ENCODE data around the gene NAV3. TPM values are rescaled to one million over a fixed set of nuclear protein-coding genes. Genes with fewer than 3 reads are reported as not detected.

Gene NAV3
- total RNA-seq, 6 donors from 2014 or later: 3.5 to 24.1 (median 8.6) TPM

DNA sequence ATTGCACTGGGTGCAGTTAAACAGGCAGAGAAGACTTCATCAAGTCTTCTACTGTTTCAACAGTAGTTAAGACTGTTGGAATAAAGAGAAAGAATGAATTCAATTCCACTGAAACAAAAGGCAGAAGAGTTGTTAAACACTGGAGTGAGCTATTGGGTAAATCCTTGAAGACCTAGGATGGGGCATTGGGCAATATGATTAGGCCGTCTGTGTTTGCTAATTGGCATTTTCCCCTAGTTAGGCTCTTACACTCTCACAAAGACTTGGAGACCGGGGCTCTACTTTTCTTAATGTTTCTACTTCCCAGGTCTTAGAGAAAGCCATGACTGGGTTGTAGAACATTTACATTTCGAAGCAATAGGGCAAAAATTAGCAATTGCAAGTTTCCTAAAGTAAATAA lies 402.1 kb downstream of the NAV3 start:
- Histone ChIP-seq H3K4me3 (no peak overlapping the region), H3K9me3 (peaks cover 0 to 3% (median 0%) of the 10 kb centered on the region in 4 donors), H3K4me1 (no peaks in the 10 kb centered on the region), H3K36me3 (no peaks in the 10 kb centered on the region), H3K27me3 (no peaks in the 10 kb centered on the region), H3K27ac (no peak overlapping the region)
- TF ChIP-seq, protein P1, sequence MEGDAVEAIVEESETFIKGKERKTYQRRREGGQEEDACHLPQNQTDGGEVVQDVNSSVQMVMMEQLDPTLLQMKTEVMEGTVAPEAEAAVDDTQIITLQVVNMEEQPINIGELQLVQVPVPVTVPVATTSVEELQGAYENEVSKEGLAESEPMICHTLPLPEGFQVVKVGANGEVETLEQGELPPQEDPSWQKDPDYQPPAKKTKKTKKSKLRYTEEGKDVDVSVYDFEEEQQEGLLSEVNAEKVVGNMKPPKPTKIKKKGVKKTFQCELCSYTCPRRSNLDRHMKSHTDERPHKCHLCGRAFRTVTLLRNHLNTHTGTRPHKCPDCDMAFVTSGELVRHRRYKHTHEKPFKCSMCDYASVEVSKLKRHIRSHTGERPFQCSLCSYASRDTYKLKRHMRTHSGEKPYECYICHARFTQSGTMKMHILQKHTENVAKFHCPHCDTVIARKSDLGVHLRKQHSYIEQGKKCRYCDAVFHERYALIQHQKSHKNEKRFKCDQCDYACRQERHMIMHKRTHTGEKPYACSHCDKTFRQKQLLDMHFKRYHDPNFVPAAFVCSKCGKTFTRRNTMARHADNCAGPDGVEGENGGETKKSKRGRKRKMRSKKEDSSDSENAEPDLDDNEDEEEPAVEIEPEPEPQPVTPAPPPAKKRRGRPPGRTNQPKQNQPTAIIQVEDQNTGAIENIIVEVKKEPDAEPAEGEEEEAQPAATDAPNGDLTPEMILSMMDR (IDR thresholded peaks at IDR 0.05): no peak
- TF ChIP-seq EP300 (IDR thresholded peaks at IDR 0.05) (no peak), POLR2AphosphoS5 (IDR thresholded peaks at IDR 0.05) (no peak), POLR2A (IDR thresholded peaks at IDR 0.05) (no peak)
- WGBS, 2 donors: 62 to 68% methylated on average over 3 of the region's 3 CpGs
- DNase-seq (no peak), ATAC-seq (ENCODE audit: low FRiP score in 2 of 2) (no peak)

DNA sequence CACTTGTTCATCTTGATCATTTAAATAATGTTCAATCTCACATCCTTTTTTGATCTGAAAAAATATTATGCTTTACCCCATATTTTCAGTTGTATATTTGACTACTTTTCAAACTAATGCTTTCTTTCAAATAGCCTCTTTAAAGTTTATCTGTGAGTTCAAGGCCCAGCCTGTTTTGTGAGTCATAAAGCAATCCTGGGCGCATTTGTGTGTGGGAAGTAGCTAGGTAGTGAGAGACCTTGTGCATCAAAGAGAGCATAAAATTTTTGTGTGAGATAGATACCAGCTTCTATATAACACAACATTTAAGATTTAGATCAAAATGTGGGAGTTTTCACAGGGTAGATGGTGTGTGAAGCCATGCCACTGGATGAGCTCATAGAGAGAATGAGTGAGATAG lies 405.6 kb downstream of the NAV3 start:
- Histone ChIP-seq H3K27ac (no peak overlapping the region), H3K4me3 (no peak overlapping the region), H3K9me3 (no peaks in the 10 kb centered on the region), H3K36me3 (no peaks in the 10 kb centered on the region), H3K4me1 (no peaks in the 10 kb centered on the region), H3K27me3 (no peaks in the 10 kb centered on the region)
- no peak for ATAC-seq (ENCODE audit: low FRiP score in 2 of 2)
- 92 to 97% methylated on average over 1 of the region's 1 CpG for WGBS, 2 donors
- no peak for DNase-seq
- TF ChIP-seq POLR2A (IDR thresholded peaks at IDR 0.05) (no peak), POLR2AphosphoS5 (IDR thresholded peaks at IDR 0.05) (no peak), EP300 (IDR thresholded peaks at IDR 0.05) (no peak)
- TF ChIP-seq, protein P1 (IDR thresholded peaks at IDR 0.05): no peak

DNA sequence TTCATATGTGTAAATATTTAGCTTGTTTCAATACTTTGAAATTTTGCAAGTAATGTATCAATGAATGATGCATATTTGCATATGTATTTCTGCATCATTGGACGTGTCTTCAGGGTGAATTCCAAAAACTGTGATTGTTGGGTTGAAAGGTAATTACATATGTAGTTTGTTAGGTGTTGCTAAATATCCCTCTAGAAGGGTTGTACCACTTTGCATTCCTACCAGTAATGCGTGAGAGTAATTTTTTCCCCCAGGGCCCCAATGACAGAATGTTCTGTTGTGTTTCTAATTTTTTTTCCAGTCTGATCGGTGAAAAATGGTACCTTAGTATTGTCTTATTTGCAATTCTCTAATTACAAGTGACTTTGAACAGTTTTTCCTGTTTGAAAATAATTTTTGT lies 408.9 kb downstream of the NAV3 start:
- Histone ChIP-seq H3K4me1 (no peaks in the 10 kb centered on the region), H3K36me3 (no peaks in the 10 kb centered on the region), H3K9me3 (no peaks in the 10 kb centered on the region), H3K27ac (no peak overlapping the region), H3K4me3 (no peak overlapping the region), H3K27me3 (no peaks in the 10 kb centered on the region)
- DNase-seq (no peak), ATAC-seq (ENCODE audit: low FRiP score in 2 of 2) (no peak)
- 67 to 82% methylated on average over 3 of the region's 3 CpGs for WGBS, 2 donors
- TF ChIP-seq POLR2A (IDR thresholded peaks at IDR 0.05) (no peak), POLR2AphosphoS5 (IDR thresholded peaks at IDR 0.05) (no peak), EP300 (IDR thresholded peaks at IDR 0.05) (no peak)
- TF ChIP-seq, protein P1 (IDR thresholded peaks at IDR 0.05): no peak

DNA sequence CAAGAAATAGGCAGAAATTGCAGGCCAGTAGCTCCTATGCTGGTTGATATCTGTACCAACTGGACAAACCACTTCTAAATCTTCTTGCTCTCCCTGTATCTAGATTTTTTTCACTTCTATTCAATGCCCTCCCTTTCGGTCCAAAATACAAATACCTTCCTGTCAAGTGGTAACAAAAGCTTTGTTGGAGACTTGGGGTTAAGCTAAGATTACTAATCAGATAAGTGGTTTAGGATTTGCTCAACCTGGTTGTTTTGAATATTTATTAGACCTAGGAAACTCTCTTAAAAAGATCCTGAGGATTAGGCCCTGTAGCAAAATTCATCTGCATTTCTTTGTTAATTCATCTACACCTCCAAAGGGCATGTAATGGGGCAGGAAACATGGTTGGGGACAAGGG lies 410.1 kb downstream of the NAV3 start:
- no peak for DNase-seq
- Histone ChIP-seq H3K4me1 (no peaks in the 10 kb centered on the region), H3K27me3 (no peaks in the 10 kb centered on the region), H3K4me3 (no peak overlapping the region), H3K27ac (no peak overlapping the region), H3K36me3 (no peaks in the 10 kb centered on the region), H3K9me3 (no peaks in the 10 kb centered on the region)
- 58 to 61% methylated on average over 1 of the region's 1 CpG for WGBS, 2 donors
- ATAC-seq (ENCODE audit: low FRiP score in 2 of 2): no peak
- TF ChIP-seq POLR2AphosphoS5 (IDR thresholded peaks at IDR 0.05): no peak
- TF ChIP-seq POLR2A (IDR thresholded peaks at IDR 0.05): no peak
- TF ChIP-seq, protein P1 (IDR thresholded peaks at IDR 0.05): no peak

DNA sequence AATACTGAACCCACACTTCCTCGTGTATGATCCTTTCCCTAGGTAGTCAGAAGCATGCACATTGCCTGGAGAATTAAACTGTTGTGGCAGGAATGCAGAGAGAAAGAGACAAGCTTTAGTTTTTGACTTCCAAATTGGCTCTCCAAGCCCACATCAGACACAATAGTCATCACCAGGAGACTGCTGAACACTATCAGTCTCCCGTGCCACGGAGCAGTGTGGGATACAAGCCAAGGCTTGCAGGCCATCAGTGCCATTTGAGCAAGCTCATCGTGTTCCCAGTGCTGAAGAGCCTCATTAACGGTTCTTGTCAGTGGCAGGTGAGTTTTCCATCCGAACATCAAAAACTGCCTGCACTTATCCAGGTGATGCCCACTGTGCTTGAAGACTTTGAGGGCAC lies 410.8 kb downstream of the NAV3 start:
- Histone ChIP-seq H3K4me1 (no peaks in the 10 kb centered on the region), H3K36me3 (no peaks in the 10 kb centered on the region), H3K27me3 (no peaks in the 10 kb centered on the region), H3K27ac (no peak overlapping the region), H3K9me3 (no peaks in the 10 kb centered on the region), H3K4me3 (no peak overlapping the region)
- WGBS, 2 donors: 48 to 64% methylated on average over 6 of the region's 6 CpGs
- DNase-seq (no peak), ATAC-seq (ENCODE audit: low FRiP score in 2 of 2) (no peak)
- TF ChIP-seq POLR2A (IDR thresholded peaks at IDR 0.05): no peak
